GM21528 (cell line): ENCODE data around the gene POU2F1.
A peak's percentile ranks its signal among the peaks of the same experiment; 100 is the strongest.
"Not testable (repeated sequence)": the region's sequence is repeated elsewhere in the genome, so short reads cannot be mapped to it uniquely, and the experiment has no call there.

Experiments
- ATAC-seq: cut with Tn5 transposase; IDR thresholded peaks from one replicate; pipeline ENCODE4 v1.9.1; 2021; ENCODE audit warnings: mild to moderate bottlenecking, moderate library complexity; ENCODE audit not compliant: unreplicated experiment, low FRiP score

The POU2F1 gene

DNA sequence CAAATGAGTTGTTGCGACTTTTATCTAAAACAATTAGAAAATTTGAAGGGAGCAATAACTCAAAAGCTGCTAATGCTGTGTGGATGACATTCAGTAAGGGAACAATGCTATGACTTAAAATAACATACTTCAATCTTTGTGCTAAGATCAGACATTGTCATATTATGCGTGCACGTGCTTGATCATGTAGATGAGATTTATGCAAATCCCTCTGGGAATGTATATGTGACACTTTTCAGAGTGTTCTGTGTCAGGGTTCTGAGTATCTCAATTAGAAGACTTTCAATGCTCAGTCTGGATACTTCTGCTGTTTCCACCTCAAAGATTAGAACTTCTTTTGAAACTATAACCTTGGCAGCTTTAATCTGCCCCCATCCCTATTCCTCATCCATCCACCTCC lies 18.6 kb upstream of the POU2F1 start:
- ATAC-seq, result no peak

DNA sequence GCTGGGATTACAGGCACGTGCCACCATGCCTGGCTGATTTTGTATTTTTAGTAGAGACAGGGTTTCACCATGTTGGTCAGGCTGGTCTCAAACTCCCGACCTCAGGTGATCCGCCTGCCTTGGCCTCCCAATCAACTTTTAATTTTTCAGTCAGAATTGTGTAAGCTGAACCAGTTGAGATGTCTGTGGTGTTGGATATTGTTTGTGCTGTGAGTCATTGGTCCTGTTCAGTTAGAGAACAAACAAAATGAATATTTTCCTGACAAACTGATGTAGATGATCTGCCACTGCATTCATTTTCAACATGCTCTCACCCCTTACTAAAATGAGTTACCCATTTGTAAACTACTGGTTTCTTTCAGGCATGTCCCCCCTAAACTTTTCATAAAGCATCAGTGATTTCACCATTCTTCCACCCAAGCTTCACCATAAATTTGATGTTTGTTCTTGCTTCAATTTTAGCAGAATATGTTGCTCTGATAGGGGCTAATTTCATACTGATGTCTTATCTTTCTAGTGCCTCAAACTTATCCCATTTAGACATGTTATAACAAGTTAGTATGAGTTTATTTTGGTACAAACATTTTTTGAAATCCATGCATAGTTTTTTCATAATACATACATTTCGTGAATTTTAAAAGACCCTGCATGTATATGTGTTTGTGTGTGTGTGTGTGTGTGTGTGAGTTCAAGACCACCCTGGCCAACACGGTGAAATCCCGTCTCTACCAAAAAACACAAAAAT lies 15.2 kb upstream of the POU2F1 start:
- not testable (repeated sequence) for ATAC-seq

DNA sequence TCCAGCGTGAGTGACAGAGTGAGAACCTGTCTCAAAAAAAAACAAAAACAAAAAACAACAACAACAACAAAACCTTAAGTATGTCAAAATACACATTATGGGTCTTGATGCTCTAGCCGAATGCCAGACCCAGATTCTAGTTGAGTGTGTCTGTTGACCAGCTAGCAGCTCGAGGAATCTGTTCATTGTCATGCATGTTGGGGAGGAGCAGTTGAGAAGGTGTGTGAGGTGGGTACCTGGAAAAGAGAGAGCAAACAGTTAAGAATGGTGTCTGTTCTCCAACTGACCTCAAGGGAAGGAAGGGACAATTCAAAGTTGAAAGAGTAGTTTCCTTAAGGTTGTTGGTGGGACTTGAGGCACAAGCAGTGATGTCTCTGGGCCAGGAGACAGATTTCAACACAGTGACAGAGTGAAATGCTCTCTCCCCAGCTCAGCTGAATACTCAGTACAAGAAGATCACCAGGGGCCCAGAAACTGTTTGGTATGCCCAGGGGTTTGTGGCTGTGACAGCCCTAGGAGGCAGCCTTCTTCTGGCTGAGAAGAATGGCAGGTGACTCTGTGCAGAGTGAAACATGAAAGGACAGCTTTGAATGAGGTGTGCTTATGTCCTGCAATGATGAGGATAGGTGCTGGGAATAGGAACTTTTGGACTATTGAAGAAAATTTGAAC lies 14.4 kb upstream of the POU2F1 start:
- no peak for ATAC-seq

DNA sequence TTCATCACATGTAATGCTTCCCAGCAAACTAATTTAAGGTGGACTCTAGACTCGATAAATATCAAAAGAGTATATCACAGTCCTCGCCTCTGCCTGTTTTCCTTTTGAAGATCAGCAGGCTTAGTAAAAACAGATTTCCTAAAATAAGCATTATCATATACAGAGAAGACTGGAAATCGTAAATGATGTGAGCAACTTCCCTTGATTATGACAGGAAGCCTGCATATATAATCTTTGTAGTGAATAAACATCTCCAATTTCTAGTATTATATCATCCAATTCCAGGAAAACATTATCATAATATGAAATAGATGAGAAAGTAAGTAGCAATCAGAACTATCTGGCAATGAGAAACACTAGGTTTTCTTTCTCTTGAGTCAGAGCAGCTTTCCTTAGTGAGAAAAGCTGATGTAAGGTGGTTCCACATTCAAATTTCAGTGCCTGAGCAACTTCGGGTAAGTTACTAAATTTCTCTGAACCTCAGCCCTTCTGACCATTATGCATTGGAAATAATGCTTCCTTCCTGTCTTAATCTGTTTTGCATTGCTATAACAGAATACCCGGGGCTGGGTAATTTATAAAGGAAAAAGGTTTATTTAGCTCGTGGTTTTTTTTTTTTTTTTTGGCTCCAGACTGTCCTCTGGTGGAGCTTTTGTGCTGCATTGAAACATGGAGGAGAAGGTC lies 12.6 kb upstream of the POU2F1 start:
- no peak for ATAC-seq

DNA sequence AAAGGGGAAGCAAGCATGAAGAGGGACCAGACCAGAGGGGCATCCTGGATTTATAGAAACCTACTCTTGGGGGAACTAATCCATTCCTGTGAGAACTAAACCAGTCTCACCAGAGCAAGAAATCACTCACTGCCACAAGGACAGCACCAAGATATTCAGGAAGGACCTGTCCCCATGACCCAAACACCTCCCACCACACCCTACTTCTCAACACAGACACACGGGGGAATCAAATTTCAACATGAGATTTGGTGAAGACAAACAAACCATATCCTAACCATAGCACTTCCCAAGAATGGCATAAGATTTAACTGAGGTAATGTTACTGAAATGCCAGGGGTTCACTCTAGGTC lies 12.1 kb upstream of the POU2F1 start:
- ATAC-seq, result no peak

DNA sequence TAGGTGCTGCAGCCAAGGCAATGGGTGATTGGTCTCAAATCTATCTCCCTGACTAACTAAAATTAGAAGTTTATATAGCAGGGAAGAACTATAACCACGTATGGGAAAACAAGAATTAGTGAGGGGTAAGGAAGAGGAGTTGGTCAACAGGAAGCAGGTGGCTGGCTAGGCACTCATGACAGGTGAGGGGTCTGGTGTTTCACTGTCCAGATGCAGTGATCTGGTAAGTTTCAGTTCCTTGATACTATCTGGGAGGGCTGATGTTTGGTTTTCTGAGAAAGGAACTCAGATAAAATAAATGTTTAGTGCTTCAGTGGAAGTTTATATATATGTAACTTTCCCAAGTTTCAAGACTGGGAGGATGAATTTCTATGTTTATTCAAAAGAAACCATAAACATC lies 11.6 kb upstream of the POU2F1 start:
- no peak for ATAC-seq

DNA sequence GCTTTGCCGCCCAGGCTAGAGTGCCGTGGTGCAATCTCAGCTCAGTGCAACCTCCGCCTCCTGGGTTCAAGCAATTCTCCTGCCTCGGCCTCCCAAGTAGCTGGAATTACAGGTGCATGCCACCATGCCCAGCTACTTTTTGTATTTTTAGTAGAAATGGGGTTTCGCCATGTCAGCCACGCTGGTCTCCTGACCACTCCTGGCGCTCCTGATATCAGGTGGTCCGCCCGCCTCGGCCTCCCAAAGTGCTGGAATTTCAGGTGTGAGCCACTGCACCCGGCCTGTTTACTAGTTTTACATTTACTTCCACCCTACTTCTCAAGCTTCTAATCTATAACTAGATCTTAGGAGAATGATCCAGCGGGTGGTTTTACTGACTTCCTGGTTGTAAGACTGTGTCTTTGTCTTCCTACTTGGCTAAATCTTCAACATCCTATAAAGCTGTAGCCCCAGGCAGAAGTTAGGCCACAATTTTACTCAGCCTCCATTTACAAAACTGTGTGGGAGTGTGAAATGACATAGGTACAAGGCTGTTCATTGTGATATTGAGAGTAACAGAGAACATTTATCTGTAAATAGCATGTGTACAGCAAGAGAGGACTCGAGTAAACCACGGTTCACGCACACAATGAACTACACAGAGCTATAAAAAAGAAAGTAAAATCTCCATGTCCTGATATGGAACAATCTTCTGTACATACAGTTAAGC lies 9.6 kb upstream of the POU2F1 start:
- ATAC-seq, result no peak

DNA sequence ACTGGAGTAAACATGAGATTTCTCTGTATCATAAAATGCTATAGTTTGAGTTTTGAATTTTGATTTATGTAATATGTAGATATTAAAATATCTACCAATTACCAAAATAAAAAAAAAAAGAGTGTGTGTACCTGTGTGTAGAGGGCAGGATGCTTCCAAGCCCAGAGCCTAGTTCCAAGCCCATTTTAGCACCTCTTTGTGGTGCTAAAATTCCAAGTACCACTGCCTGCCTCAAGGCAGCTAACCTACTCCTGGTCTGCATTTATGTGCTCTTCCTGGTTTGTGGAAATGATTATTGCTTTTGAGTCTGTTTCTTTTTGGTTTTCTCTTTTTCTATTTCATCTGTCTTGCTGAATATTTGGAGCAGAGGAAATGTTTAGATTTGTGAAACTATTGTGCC lies 8.7 kb upstream of the POU2F1 start:
- no peak for ATAC-seq

DNA sequence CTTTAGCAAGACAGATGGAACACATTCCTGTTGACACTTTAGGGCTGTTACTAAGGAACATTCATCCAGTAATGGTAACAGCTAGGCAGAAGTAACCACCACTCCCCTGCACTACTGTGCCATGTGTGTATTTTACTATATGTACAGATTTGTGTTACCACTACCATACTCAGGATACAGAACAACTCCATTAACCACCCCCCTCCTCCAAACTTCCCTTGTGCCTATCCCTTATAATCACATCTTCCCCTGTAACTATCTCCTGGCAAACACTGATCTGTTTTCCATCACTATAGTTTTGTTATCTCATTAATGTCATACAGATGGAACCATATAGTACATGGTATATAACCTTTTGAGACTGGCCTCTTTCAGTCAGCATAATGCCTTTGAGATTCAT lies 3.9 kb upstream of the POU2F1 start:
- ATAC-seq, result no peak

DNA sequence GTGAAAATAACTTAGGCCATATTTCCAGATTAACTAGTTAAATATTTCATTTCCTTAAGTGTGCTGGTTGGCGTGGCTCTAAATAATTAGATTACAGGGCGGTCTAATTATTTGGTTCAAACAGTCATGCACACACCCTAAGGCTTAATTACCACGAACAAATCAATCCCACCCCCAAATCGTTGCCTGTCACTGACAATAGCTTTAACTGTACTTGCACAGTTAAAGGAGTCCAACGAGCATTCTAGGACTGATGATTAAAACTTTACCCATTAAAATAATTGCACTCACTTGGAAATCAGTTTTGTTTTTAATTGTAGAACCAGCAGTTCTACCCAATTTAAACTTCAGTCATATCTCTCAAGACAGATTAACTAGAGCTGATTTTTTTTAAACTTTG lies 1.5 kb upstream of the POU2F1 start:
- no peak for ATAC-seq

DNA sequence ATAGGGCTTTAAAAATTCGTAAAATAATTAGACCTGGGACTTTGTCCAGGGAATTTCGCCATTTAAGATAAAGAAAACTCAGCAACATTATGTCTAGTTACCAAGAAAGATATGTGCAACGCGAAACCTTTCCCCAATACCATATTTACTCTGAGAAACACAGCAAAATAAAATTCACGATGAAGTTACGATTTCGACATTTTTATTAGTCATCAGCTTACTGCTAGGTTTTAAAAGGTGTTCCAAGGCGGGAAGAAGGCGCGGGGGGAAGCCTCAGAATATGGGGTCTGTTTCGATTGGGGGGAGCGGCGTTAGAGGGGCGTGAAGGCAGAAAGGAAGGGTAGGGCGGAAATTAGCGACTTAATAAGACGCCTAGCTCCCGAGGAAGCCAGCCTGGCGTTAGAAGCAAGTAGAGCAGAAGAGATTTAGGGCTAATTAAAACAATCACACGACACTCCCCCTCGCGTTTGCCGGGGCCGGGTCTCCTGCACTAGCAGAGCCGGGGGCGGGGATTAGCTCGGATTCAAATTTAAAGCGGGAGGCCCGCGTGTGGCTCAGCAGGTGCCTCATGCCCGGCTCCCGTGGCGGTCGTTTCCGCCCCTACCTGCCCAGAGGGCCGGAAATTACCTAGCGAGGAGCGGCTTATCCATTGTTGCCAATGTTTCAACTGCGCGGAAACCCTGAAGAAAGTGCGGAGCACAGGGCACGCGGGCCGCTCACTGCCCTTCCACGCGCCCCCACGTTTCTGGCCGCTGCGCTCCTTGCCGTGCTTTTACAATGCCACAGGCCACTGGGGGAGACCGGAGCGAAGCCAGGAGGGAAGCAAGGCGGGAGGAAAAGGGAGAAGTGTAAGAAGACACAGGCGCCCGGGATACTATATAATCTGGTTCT lies 795 bp upstream of the POU2F1 start:
- peak; percentile 49 for ATAC-seq

DNA sequence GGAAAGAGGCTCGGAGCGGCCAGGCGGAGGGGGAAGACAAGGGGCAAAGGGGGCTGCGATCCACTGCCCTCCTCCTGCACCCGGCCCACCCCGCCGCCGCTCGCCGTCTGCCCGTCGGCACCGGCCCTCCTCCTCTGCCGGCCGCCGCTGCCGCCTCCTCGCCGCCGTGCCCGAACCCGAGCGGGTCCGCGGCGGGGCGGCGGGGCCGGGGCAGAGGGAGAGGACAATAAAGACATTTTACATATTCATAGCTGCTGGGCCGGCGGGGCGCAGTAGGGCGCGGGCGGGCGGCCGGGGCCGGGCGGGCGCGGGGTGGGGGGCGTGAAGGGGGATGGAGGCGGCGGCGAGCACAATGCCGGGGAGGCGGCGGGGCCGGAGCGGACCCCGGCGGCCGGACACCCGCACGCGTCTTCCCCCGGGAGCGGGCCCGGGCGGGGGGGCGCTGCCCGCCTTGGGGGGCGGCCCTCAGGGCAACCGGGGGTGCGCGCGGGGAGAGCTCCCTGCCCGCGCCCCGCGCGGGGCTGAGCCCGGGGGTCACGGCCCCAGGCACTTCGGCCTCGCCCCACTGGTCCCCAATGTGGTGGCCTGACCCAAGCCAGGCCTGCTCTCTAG lies 546 bp downstream of the POU2F1 start:
- ATAC-seq, result peak; percentile 9

DNA sequence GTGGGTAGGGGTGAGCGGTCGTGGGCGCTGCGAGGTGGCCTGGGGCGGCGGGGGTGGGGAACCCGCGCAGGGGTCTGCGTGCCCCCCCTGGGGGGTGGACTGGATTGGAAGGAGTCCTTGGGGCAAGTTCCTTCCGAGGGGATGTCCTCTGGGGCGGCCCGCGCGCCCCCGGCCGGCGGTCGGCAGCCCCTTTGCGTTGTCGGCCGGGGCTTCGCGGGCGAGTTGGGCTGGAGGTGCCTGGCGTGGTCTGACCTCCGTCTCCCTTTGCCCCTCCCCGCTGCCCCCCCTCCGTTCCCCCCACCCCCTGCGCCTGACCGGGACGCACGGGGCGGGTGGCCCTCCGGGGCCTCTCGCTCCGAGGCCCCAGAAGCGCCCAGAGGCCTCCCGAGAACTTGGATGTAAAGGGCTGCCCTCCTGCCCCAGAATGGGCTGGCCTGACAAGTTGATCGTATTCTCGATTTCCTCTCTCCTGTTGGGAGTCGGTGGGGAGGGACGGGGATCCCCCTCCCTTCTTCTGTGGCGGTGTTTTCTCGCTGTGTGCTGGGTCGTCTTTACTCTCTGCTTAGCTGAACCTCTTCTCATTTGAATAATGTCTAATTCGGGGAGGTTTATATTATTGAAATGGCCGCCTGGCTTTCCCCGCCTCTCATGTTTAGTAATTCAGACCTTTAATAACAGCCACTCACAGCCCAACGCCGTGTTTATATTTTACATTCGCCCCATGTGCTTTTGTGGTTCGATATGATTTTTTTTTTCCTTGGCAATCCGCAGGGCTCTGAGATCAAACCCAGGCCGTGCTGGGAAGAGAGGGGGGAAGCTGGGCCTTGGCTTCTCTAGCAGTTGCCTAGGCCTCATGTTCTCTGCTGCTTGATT lies 1.3 kb downstream of the POU2F1 start:
- peak; percentile 52 for ATAC-seq

DNA sequence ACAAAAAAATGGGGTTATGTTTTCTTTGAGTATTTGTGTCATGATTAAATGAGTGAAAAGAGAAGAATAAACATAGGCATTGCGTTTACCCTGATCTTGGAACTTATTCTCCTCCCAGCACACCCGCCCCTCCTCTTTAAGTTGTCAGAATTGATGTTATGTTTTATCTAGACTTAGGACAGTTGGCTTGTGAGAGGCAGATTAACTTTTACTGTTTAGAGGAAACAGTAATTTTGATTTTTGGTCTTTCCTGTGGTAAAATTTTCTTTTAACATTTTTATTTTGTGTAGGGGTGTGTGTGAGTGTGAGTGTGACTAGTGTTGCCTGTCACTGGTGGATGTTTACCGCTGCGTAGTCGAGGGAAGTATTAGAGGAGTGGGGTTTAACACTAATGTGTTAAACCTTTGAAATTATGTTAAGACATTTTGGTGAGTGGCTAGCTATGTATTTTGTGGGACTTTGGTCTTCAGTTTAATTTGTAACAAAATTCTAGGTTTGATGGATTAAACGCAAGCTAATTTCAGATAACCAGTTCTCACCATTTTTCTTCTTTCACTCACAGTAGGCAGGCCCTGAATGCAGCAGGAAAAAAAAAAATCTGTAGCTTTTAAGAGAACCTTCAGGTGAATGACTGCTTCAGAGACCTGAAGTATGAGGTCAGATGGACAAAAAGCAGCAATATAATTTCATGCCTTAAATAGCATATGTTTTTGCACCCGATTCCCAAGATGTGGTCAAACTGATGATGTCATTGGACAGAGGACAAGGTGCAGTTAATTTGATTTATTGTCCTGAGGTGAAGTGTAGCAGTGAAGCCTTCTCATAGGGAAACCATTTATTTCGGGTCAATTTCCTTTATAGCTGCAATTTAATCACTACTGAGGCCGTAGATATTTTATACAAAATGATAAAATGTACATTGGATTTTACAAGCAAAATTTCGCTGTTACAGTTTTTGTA lies 2.7 kb downstream of the POU2F1 start:
- ATAC-seq, result no peak

DNA sequence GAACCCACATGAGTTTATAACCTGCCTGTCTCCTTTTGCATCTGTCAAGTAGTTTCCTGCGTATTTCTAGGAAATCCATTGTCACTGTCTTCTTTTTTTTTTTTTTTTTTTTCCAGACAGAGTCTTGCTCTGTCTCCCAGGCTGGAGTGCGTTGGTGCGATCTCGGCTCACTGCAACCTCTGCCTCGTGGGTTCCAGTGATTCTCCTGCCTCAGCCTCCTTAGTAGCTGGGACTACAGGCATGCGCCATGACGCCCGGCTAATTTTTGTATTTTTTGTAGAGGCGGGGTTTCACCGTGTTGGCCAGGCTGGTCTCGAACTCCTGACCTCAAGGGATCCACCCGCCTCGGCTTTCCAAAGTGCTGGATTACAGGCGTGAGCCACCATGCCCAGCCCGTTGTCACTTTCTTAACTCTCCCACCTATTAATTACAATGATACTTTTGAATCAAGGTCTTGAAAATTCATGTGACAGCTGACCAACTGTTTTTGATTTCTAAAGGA lies 4.1 kb downstream of the POU2F1 start:
- ATAC-seq, result not testable (repeated sequence)

DNA sequence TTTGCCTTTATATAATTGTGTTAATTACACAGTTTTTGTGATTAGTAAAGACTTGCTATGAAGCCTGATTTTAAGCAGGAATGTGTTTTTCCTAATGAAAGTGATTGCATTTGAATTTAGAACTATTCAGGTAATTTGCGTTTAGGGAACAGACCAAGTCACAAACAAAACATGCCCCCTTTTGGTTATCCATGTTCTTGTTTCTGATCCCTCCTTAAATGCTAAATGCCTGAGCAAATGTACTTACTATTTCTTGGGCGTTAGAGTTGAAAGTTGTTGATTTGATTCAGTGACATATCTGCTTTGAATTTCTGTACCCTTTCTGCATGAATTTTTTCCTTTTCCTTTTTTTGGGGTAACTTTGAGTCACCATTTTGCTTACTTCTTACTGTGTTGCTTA lies 5.2 kb downstream of the POU2F1 start:
- no peak for ATAC-seq

DNA sequence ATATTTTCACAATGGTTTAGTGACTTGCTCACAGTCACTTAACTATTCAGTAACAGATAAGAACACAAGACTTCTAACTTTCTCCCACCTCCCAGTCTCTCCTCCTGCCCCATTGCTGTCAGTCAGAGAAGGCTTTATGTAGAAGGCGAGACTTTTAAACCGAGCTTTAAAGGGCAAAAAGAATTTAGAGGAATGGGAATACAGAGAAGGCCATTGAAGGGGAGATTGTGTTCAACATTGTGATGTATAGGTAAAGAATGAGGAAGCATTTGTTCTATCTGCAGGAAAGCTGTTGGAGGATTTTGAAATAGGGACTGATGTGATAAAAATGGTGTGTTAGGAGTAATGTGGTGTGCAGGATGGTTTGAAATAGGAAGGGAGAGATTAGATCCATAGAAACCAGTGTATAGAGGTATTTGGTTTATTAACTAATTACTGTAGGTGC lies 7.3 kb downstream of the POU2F1 start:
- no peak for ATAC-seq
